IMR-90 (cell line): ENCODE data around the gene BCAS1. TPM values are rescaled to one million over a fixed set of nuclear protein-coding genes. Genes with fewer than 3 reads are reported as not detected.

Source experiments
- ATAC-seq: fragments of 200-7000 bp; cut with Tn5 transposase; 2 replicates; pipeline ENCODE4 v1.9.1; 2020; ENCODE audit warnings: low read depth, mild to moderate bottlenecking, moderate library complexity
- BruUV-seq: library from RNA; stranded (reverse); fragments of 400-500 nt; replicated peaks from 2 replicates; lab custom pipeline; 2021; lab: Mats Ljungman, UMichigan
- CTCF ChIA-PET: fragments of 300-600 bp; formaldehyde crosslinking; extraction: SDS; loops from one replicate; lab custom pipeline; 2021; ENCODE audit warnings: antibody characterized with exemption; lab: Yijun Ruan, JAX
- POLR2A ChIA-PET: fragments of 300-600 bp; sonication (Branson Sonifier 250); formaldehyde crosslinking; loops from one replicate; lab custom pipeline; 2022; ENCODE audit warnings: antibody characterized with exemption; ENCODE audit not compliant: unreplicated experiment; lab: Charles Lee
- DNase-seq: peaks from one replicate; pipeline ENCODE4 v3.0.0; 2013
- H2AFZ ChIP-seq: replicated peaks from 2 replicates; pipeline ENCODE3; 2013; ENCODE audit warnings: low read length, mild to moderate bottlenecking; ENCODE audit not compliant: poor library complexity
- H2AK5ac ChIP-seq: 2 replicates; pipeline ENCODE4 v1.6.1; 2013; ENCODE audit warnings: low read depth, low read length, inconsistent platforms
- H2AK9ac ChIP-seq: replicated peaks from 2 replicates; pipeline ENCODE3; 2013; ENCODE audit warnings: mild to moderate bottlenecking, low read depth, low read length, moderate library complexity; ENCODE audit not compliant: poor library complexity
- H2BK120ac ChIP-seq: 2 replicates; pipeline ENCODE4 v1.6.1; 2013; ENCODE audit warnings: low read depth, low read length, inconsistent platforms
- H2BK15ac ChIP-seq: 3 replicates; pipeline ENCODE4 v1.6.1; 2013; ENCODE audit warnings: low read depth, low read length, inconsistent platforms
- H2BK20ac ChIP-seq: 2 replicates; pipeline ENCODE4 v1.6.1; 2013; ENCODE audit warnings: low read depth, mild to moderate bottlenecking, inconsistent platforms, low read length, moderate library complexity
- H2BK5ac ChIP-seq: 2 replicates; pipeline ENCODE4 v1.6.1; 2013; ENCODE audit warnings: mild to moderate bottlenecking, low read depth, low read length, inconsistent platforms; ENCODE audit not compliant: poor library complexity, severe bottlenecking
- H3K14ac ChIP-seq: replicated peaks from 2 replicates; pipeline ENCODE4 v1.6.1; 2013; ENCODE audit warnings: low read depth, low read length, inconsistent platforms
- H3K18ac ChIP-seq: 2 replicates; pipeline ENCODE4 v1.6.1; 2013; ENCODE audit warnings: low read depth, low read length, control low read depth
- H3K23ac ChIP-seq: 2 replicates; pipeline ENCODE4 v1.6.1; 2013; ENCODE audit warnings: low read depth, low read length, inconsistent platforms
- H3K27ac ChIP-seq: 2 replicates; pipeline ENCODE4 v1.5.1; 2013; ENCODE audit warnings: mild to moderate bottlenecking, control low read depth, low read length; ENCODE audit not compliant: insufficient read depth
- H3K27me3 ChIP-seq: 2 replicates; pipeline ENCODE4 v1.6.1; 2013; ENCODE audit warnings: low read length; ENCODE audit not compliant: control insufficient read depth, insufficient read depth
- H3K36me3 ChIP-seq: 2 replicates; pipeline ENCODE4 v1.6.1; 2013; ENCODE audit warnings: low read length, mixed read lengths; ENCODE audit not compliant: control insufficient read depth, insufficient read depth
- H3K4ac ChIP-seq: 2 replicates; pipeline ENCODE4 v1.6.1; 2013; ENCODE audit warnings: low read depth, low read length, inconsistent platforms
- H3K4me1 ChIP-seq: 2 replicates; pipeline ENCODE4 v1.6.1; 2013; ENCODE audit warnings: low read length, mixed read lengths; ENCODE audit not compliant: control insufficient read depth, insufficient read depth
- H3K4me2 ChIP-seq: 2 replicates; pipeline ENCODE4 v1.6.1; 2013; ENCODE audit warnings: low read depth, mild to moderate bottlenecking, control low read depth, low read length, moderate library complexity
- H3K4me3 ChIP-seq: 2 replicates; pipeline ENCODE4 v1.5.1; 2013; ENCODE audit warnings: low read depth, mild to moderate bottlenecking, control low read depth, low read length, moderate library complexity; ENCODE audit not compliant: insufficient read depth
- H3K56ac ChIP-seq: 2 replicates; pipeline ENCODE4 v1.6.1; 2013; ENCODE audit warnings: low read length, inconsistent platforms; ENCODE audit not compliant: insufficient read depth; ENCODE audit errors: extremely low read depth
- H3K79me1 ChIP-seq, 2 experiments: 2 replicates each; pipeline ENCODE4 v1.6.1; 2013; ENCODE audit warnings: low read length in 2 of 2, inconsistent platforms in 1 of 2, low read depth in 1 of 2
- H3K9ac ChIP-seq: 2 replicates; pipeline ENCODE4 v1.6.1; 2013; ENCODE audit warnings: low read depth, low read length, control low read depth
- H3K9me1 ChIP-seq: 2 replicates; pipeline ENCODE4 v1.6.1; 2013; ENCODE audit warnings: low read length, inconsistent platforms; ENCODE audit not compliant: insufficient read depth
- H3K9me3 ChIP-seq: 2 replicates; pipeline ENCODE4 v1.6.1; 2013; ENCODE audit warnings: low read length; ENCODE audit not compliant: control insufficient read depth, insufficient read depth
- H4K20me1 ChIP-seq: 2 replicates; pipeline ENCODE4 v1.6.1; 2013; ENCODE audit warnings: low read length, inconsistent platforms; ENCODE audit not compliant: insufficient read depth
- H4K5ac ChIP-seq: 2 replicates; pipeline ENCODE4 v1.6.1; 2013; ENCODE audit warnings: mild to moderate bottlenecking, low read depth, low read length, control low read depth
- H4K8ac ChIP-seq, 2 experiments: 2 replicates each; pipeline ENCODE4 v1.6.1; 2013; ENCODE audit warnings: low read depth in 2 of 2, low read length in 2 of 2, control low read depth in 1 of 2, inconsistent platforms in 1 of 2
- H4K91ac ChIP-seq: 2 replicates; pipeline ENCODE4 v1.6.1; 2013; ENCODE audit warnings: low read depth, low read length, inconsistent platforms; ENCODE audit not compliant: insufficient read depth
- CEBPB ChIP-seq: IDR thresholded peaks from 2 replicates; pipeline ENCODE4 v1.6.1; 2012; ENCODE audit warnings: low read depth, low read length, improper control_type of control experiment
- RAD21 ChIP-seq: IDR thresholded peaks from 2 replicates; pipeline ENCODE4 v1.6.1; 2012; ENCODE audit warnings: low read length, improper control_type of control experiment
- WGBS, 2 experiments: methylation state at CpG; one replicate each; pipeline versions ENCODE4 v1.1.5 to v1.1.7; 2013; ENCODE audit warnings: missing lambda C conversion rate in 2 of 2; ENCODE audit not compliant: insufficient read length in 1 of 2; ENCODE audit errors: extremely low coverage in 2 of 2; 5-methylcytosine and 5-hydroxymethylcytosine counted together
- dilution Hi-C: fragments of 300-500 bp; cut with HindIII; formaldehyde crosslinking; loops from one replicate; pipeline ENCODE4 v1.14.3; 2018; ENCODE audit warnings: low sequenced_read_pairs; ENCODE audit not compliant: unreplicated experiment
- in situ Hi-C: fragments of 300-500 bp; cut with MboI; formaldehyde crosslinking; loops from 3 replicates; pipeline ENCODE4 v1.14.3; 2019; ENCODE audit warnings: low sequenced_read_pairs, inconsistent platforms, mixed read lengths
- intact Hi-C: fragments of 100-400 bp; cut with micrococcal nuclease; formaldehyde crosslinking; loops from 2 replicates; pipeline ENCODE4 v1.10.0; 2022
- polyA plus RNA-seq, 3 experiments: library from polyadenylated mRNA; depleted of rRNA; stranded (reverse); fragments of >200 nt; gene quantifications; 2 replicates each; pipeline ENCODE4 v1.2.3, GENCODE V29; 2012; ENCODE audit warnings: low replicate concordance in 1 of 3
- total RNA-seq: library from RNA; depleted of rRNA; stranded (reverse); fragments of >200 nt; gene quantifications from 2 replicates; pipeline ENCODE4 v1.2.3, GENCODE V29; 2012
- TF ChIP-seq, protein P1 (sequence below): fragments of 150-350 bp; IDR thresholded peaks from 2 replicates; pipeline ENCODE4 v1.6.1; 2016; ENCODE audit warnings: low read depth, mild to moderate bottlenecking, low read length, moderate library complexity, borderline replicate concordance
- TF ChIP-seq, protein P2 (sequence below): conservative IDR thresholded peaks from 2 replicates; pipeline ENCODE4 v1.5.1; 2012; ENCODE audit warnings: mild to moderate bottlenecking, low read depth, low read length, improper control_type of control experiment

The BCAS1 gene
- total and polyA plus RNA-seq, 2 of the 4 experiments (the other 2 are of a cell fraction), result under 0.01 TPM; not detected in 1

GRCh38 chr20:53894707-53895384, 175.5 kb downstream of the BCAS1 start:
- Histone ChIP-seq H2BK15ac (peak overlapping the region; percentile 73; the same call in 2 of the 3 replicates), H4K8ac (peak overlapping the region; percentile 14 to 43; a peak in 1 of 4 replicates), H3K4me2 (no peak overlapping the region), H3K36me3 (no peaks in the 10 kb centered on the region), H2AK5ac (peak overlapping the region; percentile 96), H3K9me3 (peaks cover 9% of the 10 kb centered on the region; the same call in 1 of the 2 replicates), H3K27ac (no peak overlapping the region), H3K9ac (no peak overlapping the region), H2AFZ (no peak overlapping the region), H3K14ac (no peak overlapping the region; the same call in 1 of the 2 replicates), H2BK5ac (peak overlapping the region; percentile 11), H3K56ac (no peak overlapping the region), H4K91ac (peak overlapping the region; percentile 54; the same call in 1 of the 2 replicates), H3K27me3 (no peaks in the 10 kb centered on the region), H4K20me1 (no peaks in the 10 kb centered on the region), H2BK20ac (peak overlapping the region; percentile 46; the same call in 1 of the 2 replicates), H2BK120ac (peak overlapping the region; percentile 61; the same call in 1 of the 2 replicates), H3K4me1 (peaks cover 17% of the 10 kb centered on the region), H3K23ac (no peak overlapping the region), H3K4me3 (no peak overlapping the region), H4K5ac (no peak overlapping the region; the same call in 1 of the 2 replicates), H3K18ac (peak overlapping the region; percentile 46; the same call in 1 of the 2 replicates), H2AK9ac (no peak overlapping the region), H3K79me1 (no peaks in the 10 kb centered on the region; a peak in 1 of 4 replicates), H3K9me1 (peaks cover 11% of the 10 kb centered on the region), H3K4ac (peak overlapping the region; percentile 31; the same call in 1 of the 2 replicates)
- intact Hi-C loops (no loop called here), in situ Hi-C loops (no loop called here), dilution Hi-C loops (no loop called here)
- DNase-seq (no peak), ATAC-seq (no peak)
- BruUV-seq, result no TSS peak
- POLR2A ChIA-PET, result no interaction called here
- WGBS, 2 experiments, result 100% methylated on average over 1 of the region's 8 CpGs; no CpG with 5 or more reads in 1 of the 2 experiments
- CTCF ChIA-PET, result interaction anchor here (0.6 kb wide), 3 partner anchors 8 to 78 kb away, joined by 3 read pairs; no protein-coding TSS in a partner anchor
- TF ChIP-seq, protein P1, sequence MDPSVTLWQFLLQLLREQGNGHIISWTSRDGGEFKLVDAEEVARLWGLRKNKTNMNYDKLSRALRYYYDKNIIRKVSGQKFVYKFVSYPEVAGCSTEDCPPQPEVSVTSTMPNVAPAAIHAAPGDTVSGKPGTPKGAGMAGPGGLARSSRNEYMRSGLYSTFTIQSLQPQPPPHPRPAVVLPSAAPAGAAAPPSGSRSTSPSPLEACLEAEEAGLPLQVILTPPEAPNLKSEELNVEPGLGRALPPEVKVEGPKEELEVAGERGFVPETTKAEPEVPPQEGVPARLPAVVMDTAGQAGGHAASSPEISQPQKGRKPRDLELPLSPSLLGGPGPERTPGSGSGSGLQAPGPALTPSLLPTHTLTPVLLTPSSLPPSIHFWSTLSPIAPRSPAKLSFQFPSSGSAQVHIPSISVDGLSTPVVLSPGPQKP, result no peak
- TF ChIP-seq, protein P2, sequence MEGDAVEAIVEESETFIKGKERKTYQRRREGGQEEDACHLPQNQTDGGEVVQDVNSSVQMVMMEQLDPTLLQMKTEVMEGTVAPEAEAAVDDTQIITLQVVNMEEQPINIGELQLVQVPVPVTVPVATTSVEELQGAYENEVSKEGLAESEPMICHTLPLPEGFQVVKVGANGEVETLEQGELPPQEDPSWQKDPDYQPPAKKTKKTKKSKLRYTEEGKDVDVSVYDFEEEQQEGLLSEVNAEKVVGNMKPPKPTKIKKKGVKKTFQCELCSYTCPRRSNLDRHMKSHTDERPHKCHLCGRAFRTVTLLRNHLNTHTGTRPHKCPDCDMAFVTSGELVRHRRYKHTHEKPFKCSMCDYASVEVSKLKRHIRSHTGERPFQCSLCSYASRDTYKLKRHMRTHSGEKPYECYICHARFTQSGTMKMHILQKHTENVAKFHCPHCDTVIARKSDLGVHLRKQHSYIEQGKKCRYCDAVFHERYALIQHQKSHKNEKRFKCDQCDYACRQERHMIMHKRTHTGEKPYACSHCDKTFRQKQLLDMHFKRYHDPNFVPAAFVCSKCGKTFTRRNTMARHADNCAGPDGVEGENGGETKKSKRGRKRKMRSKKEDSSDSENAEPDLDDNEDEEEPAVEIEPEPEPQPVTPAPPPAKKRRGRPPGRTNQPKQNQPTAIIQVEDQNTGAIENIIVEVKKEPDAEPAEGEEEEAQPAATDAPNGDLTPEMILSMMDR, result no peak
- TF ChIP-seq CEBPB (no peak), RAD21 (no peak)
